AG09319 (cell line): ENCODE results near the gene PTPRM.

ENCODE experiments used
- DNase-seq: peaks from one replicate; pipeline ENCODE4 v3.0.0-alpha.2; 2010; ENCODE audit warnings: low read depth; ENCODE audit errors: extremely low read depth
- CTCF ChIP-seq: IDR thresholded peaks from 2 replicates; pipeline ENCODE4 v1.5.1; 2011; ENCODE audit warnings: low read depth, mild to moderate bottlenecking, inconsistent platforms, low read length, moderate library complexity

The PTPRM gene

DNA sequence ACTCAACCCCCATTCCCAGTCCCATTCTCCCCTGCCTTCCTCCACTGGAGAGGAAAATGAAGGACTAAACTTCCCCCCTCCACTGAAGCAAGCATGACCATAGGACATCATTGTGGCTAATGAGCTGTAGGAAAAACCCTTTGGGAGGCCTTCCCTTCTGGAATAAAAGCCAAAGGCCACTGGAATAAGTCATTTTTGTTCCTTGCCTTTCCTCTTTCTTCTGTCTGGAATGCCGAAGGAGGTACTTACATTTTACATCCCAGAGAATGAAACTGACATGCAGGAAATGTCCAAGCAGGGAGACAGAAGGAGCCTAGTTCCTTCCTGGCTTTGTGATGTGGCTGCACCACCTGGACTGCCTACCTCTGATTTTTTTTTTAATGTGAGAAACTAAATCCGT lies 9.1 kb upstream of the PTPRM start:
- DNase-seq, result no peak
- TF ChIP-seq CTCF, result no peak

GRCh38 chr18:7558769-7559168 lies 8.3 kb upstream of the PTPRM start:
- no peak for DNase-seq
- TF ChIP-seq CTCF, result no peak

GRCh38 chr18:7559709-7560319 lies 7.3 kb upstream of the PTPRM start:
- TF ChIP-seq CTCF, result no peak
- DNase-seq, result no peak

GRCh38 chr18:7561909-7562460 lies 5.1 kb upstream of the PTPRM start:
- TF ChIP-seq CTCF, result no peak
- DNase-seq, result no peak

DNA sequence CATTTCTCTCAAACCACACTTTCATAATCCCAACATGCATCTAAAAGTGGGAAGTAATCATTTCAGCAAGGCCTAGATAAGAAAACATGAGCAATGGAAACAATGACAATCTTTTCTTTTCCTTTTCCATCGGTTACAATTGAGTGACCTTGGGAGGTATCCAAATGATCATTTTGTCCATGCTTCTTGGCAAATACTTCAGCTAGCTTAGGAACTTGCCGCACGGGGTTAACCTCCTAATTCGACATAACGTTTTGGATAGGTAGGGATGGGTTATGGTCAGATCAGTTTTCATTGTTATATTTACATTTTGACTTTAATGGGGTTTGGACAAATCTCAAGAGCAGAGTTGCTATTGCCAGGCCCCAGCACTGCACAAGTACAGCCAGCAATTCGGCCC lies 4.6 kb upstream of the PTPRM start:
- DNase-seq, result no peak
- TF ChIP-seq CTCF, result no peak

- no peak for DNase-seq
- TF ChIP-seq CTCF, result no peak
Observed at GRCh38 chr18:7565677-7566076, 1.4 kb upstream of the PTPRM start.

- DNase-seq, result no peak
- TF ChIP-seq CTCF, result no peak
Observed at GRCh38 chr18:7566244-7566566, 911 bp upstream of the PTPRM start.
